Heart right ventricle (tissue), 16 donors: Measurements from ENCODE around the gene TTL. TPM values are rescaled to one million over a fixed set of nuclear protein-coding genes. Genes with fewer than 3 reads are reported as not detected.
A peak's percentile ranks its signal among the peaks of the same experiment; 100 is the strongest.

ENCODE experiments used
- ATAC-seq, 8 donors: fragments of 200-7000 bp; cut with Tn5 transposase; one replicate each; pipeline ENCODE4 v1.9.1; 2020; ENCODE audit warnings: mild to moderate bottlenecking in 8 of 8, moderate library complexity in 8 of 8, moderate number of reproducible peaks in 1 of 8
- DNase-seq, 2 donors: peaks; one replicate each; pipeline ENCODE4 v3.0.0-alpha.2; 2020
- H3K27ac ChIP-seq, 10 donors: fragments of 200-600 bp; sonication (generic) in 2 of 10; one replicate each; pipeline versions ENCODE4 v1.5.0 to v1.8.0; 2020 to 2022; ENCODE audit warnings: mild to moderate bottlenecking in 3 of 10
- H3K27me3 ChIP-seq, 7 donors: fragments of 200-600 bp; one replicate each; pipeline ENCODE4 v1.8.0; 2021 to 2022; ENCODE audit warnings: mild to moderate bottlenecking in 2 of 7
- H3K36me3 ChIP-seq, 9 donors: fragments of 200-600 bp; sonication (generic) in 1 of 9; one replicate each; pipeline versions ENCODE4 v1.5.0 to v1.8.0; 2020 to 2022; ENCODE audit warnings: mild to moderate bottlenecking in 2 of 9
- H3K4me1 ChIP-seq, 9 donors: fragments of 200-600 bp; sonication (generic) in 1 of 9; one replicate each; pipeline versions ENCODE4 v1.5.0 to v1.8.0; 2020 to 2022; ENCODE audit warnings: mild to moderate bottlenecking in 4 of 9
- H3K4me3 ChIP-seq, 10 donors: fragments of 200-600 bp; sonication (generic) in 2 of 10; one replicate each; pipeline versions ENCODE4 v1.5.0 to v1.8.0; 2020 to 2022; ENCODE audit warnings: mild to moderate bottlenecking in 7 of 10, moderate library complexity in 2 of 10
- H3K9me3 ChIP-seq, 11 donors: fragments of 200-600 bp in 10 of 11; sonication (generic) in 2 of 11; one replicate each; pipeline versions ENCODE4 v1.5.0 to v1.8.0; 2013 to 2022; ENCODE audit warnings: mild to moderate bottlenecking in 2 of 11, control low read depth in 1 of 11, moderate library complexity in 1 of 11
- CTCF ChIP-seq, 9 donors: fragments of 200-600 bp; sonication (generic) in 2 of 9; IDR thresholded peaks; one replicate each; pipeline versions ENCODE4 v1.5.0 to v1.8.0; 2021 to 2022; ENCODE audit warnings: antibody characterized with exemption in 9 of 9, mild to moderate bottlenecking in 5 of 9, moderate library complexity in 1 of 9
- WGBS, 2 donors: extraction: QIAGEN DNeasy Blood & Tissue Kit; methylation state at CpG; one replicate each; pipeline ENCODE4 v1.1.7; 2013; ENCODE audit warnings: inconsistent platforms in 1 of 2; 5-methylcytosine and 5-hydroxymethylcytosine counted together
- intact Hi-C, 10 donors: fragments of 100-400 bp; cut with DNase I; formaldehyde crosslinking; loops; one replicate each; pipeline versions ENCODE4 v1.11.1 to v1.14.2; 2022
- polyA plus RNA-seq, 2 donors: library from polyadenylated mRNA; stranded (reverse); fragments of 200-250 nt; gene quantifications; one replicate each; pipeline ENCODE4 v1.2.3, GENCODE V29; 2013
- total RNA-seq, 10 donors: library from RNA; stranded (reverse); fragmentation: NEBNext Ultra II Directional in 3 of 10; extraction: Animal tissue kit (Norgen Biotek cat#: 25700) in 3 of 10; gene quantifications; one replicate each; pipeline versions ENCODE4 v1.2.1 to v1.2.4, GENCODE V29; 2021 to 2023
- donor health status: Arrhythmogenic right ventricular cardiomyopathy.
- donor health status: ischemic (EF 13 %, LVEDD 7.1; RV severe dilation, severe dysfunction).
- donor health status: healthy with polysubstance abuse.
- donor health status: DM: no; HTN: yes; CAD: no.
- donor health status: DM: no; HTN: no; CAD: no.
- donor health status: ischemic (EF 25% LVEDD 6.9; RV normal size, moderate dysfunction).
- donor health status: ischemic (EF 25% LVEDD 5.7; RV mildly dilated, moderate dysfunction).
- donor health status: healthy.
- donor health status: DM: yes; HTN: yes; CAD: no.
- donor health status: Ischemic cardiomyopathy.
- donor health status: ischemic (EF 35%, LVEDD 5.7; RV mildly dilated, moderate dysfunction).
- donor health status: nonischemic (EF 11% LVEDD 7.7; RV severe dilation, severe dysfunction).
- donor health status: DM: yes; HTN: yes; CAD: no.
- donor health status: PGD.
- donor health status: ischemic (EF 29% LVEDD 5.4; RV normal size, mild dysfunction).
- donor health status: nonischemic (EF 23%, LVEDD 6.1; RV moderate dilation, normal function).

Gene TTL
- total and polyA plus RNA-seq, 12 donors: 12.9 to 54.5 (median 46.4) TPM

GRCh38 chr2:112585400-112585799 lies 103.4 kb downstream of the TTL start:
- no peak for TF ChIP-seq CTCF (IDR thresholded peaks at IDR 0.05)
- Histone ChIP-seq H3K27ac (peak overlapping the region in 8 of 10 donors; percentile 92 to 97 (median 94)), H3K36me3 (peaks cover 0 to 42% (median 0%) of the 10 kb centered on the region in 9 donors), H3K4me3 (peak overlapping the region in 8 of 10 donors; percentile 53 to 74 (median 62)), H3K4me1 (peaks cover 4 to 38% (median 30%) of the 10 kb centered on the region in 9 donors), H3K27me3 (no peaks in the 10 kb centered on the region), H3K9me3 (no peaks in the 10 kb centered on the region)
- DNase-seq (no peak), ATAC-seq (no peak)
- 98 to 100% methylated on average over 3 of the region's 3 CpGs for WGBS, 2 donors
- intact Hi-C loops: loop anchor here in 2 of 10 donors (10.0 kb wide), 2 partner anchors 101 to 331 kb away; partner anchors contain the start of genes TTL (in 1 of the 2) and ZC3H8 (in 1 of the 2)

GRCh38 chr2:112585873-112586464 lies 104.0 kb downstream of the TTL start:
- no peak overlapping the region for H3K4me3 ChIP-seq
- no peak for ATAC-seq
- H3K4me1 ChIP-seq: peaks cover 4 to 38% (median 30%) of the 10 kb centered on the region in 9 donors
- WGBS, 2 donors: 97 to 98% methylated on average over 18 of the region's 18 CpGs
- no peaks in the 10 kb centered on the region for H3K27me3 ChIP-seq
- intact Hi-C loops: loop anchor here in 2 of 10 donors (10.0 kb wide), 2 partner anchors 101 to 331 kb away; partner anchors contain the start of genes TTL (in 1 of the 2) and ZC3H8 (in 1 of the 2)
- TF ChIP-seq CTCF (IDR thresholded peaks at IDR 0.05): no peak
- DNase-seq: no peak
- H3K27ac ChIP-seq: no peak overlapping the region
- no peaks in the 10 kb centered on the region for H3K9me3 ChIP-seq
- H3K36me3 ChIP-seq: peaks cover 0 to 46% (median 0%) of the 10 kb centered on the region in 9 donors

GRCh38 chr2:112588611-112589045 lies 106.7 kb downstream of the TTL start:
- ATAC-seq (no peak), DNase-seq (no peak)
- no peaks in the 10 kb centered on the region for H3K9me3 ChIP-seq
- peaks cover 4 to 23% (median 15%) of the 10 kb centered on the region in 9 donors for H3K4me1 ChIP-seq
- intact Hi-C loops: loop anchor here in 2 of 10 donors (10.0 kb wide), 2 partner anchors 104 to 334 kb away; partner anchors contain the start of genes TTL (in 1 of the 2) and ZC3H8 (in 1 of the 2)
- no peak for TF ChIP-seq CTCF (IDR thresholded peaks at IDR 0.05)
- no peak overlapping the region for H3K4me3 ChIP-seq
- no peaks in the 10 kb centered on the region for H3K27me3 ChIP-seq
- peaks cover 0 to 58% (median 3%) of the 10 kb centered on the region in 9 donors for H3K36me3 ChIP-seq
- 51 to 61% methylated on average over 6 of the region's 6 CpGs for WGBS, 2 donors
- no peak overlapping the region for H3K27ac ChIP-seq

Other genes with a start within 250 kb of the TTL start
- gene ZC3H8, start 227.1 kb upstream of the TTL start, total RNA-seq: 10 to 100 TPM in 6 of 10 donors, 1 to 10 TPM in 4; 7.0 to 13.3 (median 11.0) TPM
- gene ZC3H8, start 227.1 kb upstream of the TTL start, polyA plus RNA-seq: 1 to 10 TPM; 4.2 to 6.9 TPM
- gene ZC3H6, start 206.6 kb upstream of the TTL start, total RNA-seq: 10 to 100 TPM; 13.9 to 29.5 (median 25.8) TPM
- 10 to 100 TPM in 1 of 2 donors, under 1 TPM in 1; 0.83 to 16.8 TPM for gene ZC3H6, start 206.6 kb upstream of the TTL start, polyA plus RNA-seq
- 1 to 10 TPM; 4.1 to 9.1 (median 7.6) TPM for gene RGPD8, start 48.5 kb upstream of the TTL start, total RNA-seq
- 1 to 10 TPM in 1 of 2 donors, under 1 TPM in 1; 0.84 to 1.2 TPM for gene RGPD8, start 48.5 kb upstream of the TTL start, polyA plus RNA-seq
- gene POLR1B, start 60.3 kb downstream of the TTL start, total RNA-seq: 10 to 100 TPM in 7 of 10 donors, 1 to 10 TPM in 3; 6.4 to 15.3 (median 11.0) TPM
- 1 to 10 TPM; 3.5 to 4.2 TPM for gene POLR1B, start 60.3 kb downstream of the TTL start, polyA plus RNA-seq
- gene CHCHD5, start 102.5 kb downstream of the TTL start, total RNA-seq: 10 to 100 TPM; 20.8 to 30.3 (median 25.0) TPM
- gene CHCHD5, start 102.5 kb downstream of the TTL start, polyA plus RNA-seq: 10 to 100 TPM; 15.0 to 36.2 TPM
- 10 to 100 TPM; 10.8 to 21.3 (median 13.2) TPM for gene SLC20A1, start 163.8 kb downstream of the TTL start, total RNA-seq
- gene SLC20A1, start 163.8 kb downstream of the TTL start, polyA plus RNA-seq: 10 to 100 TPM in 1 of 2 donors, 1 to 10 TPM in 1; 9.9 to 14.3 TPM
- under 1 TPM in 1 of 10 donors, not detected in 9; 0.35 TPM for gene NT5DC4, start 238.9 kb downstream of the TTL start, total RNA-seq
- gene NT5DC4, start 238.9 kb downstream of the TTL start, polyA plus RNA-seq: not detected